H1 (cell line): ENCODE results near the gene USP30. TPM values are rescaled to one million over a fixed set of nuclear protein-coding genes. Genes with fewer than 3 reads are reported as not detected.

Source experiments
- USF2 ChIP-seq: IDR thresholded peaks from 2 replicates; pipeline ENCODE4 v1.6.1; 2011; ENCODE audit warnings: low read length, improper control_type of control experiment
- polyA plus RNA-seq, 7 experiments: library from polyadenylated mRNA; depleted of rRNA in 3 of 7; stranded (reverse) in 5 of 7; unstranded in 2 of 7; fragments of >200 nt in 5 of 7; fragments of 200-250 nt in 2 of 7; gene quantifications; 1 replicate in 5 of 7; 2 replicates in 1 of 7; 4 replicates in 1 of 7; pipeline versions ENCODE4 v1.2.1 to v1.2.3, GENCODE V29; 2011 to 2013; ENCODE audit warnings: missing spikeins in 2 of 7, mixed read lengths in 2 of 7
- total RNA-seq: library from RNA; stranded (reverse); fragmentation: NEBNext Ultra II Directional; extraction: Animal tissue kit (Norgen Biotek cat#: 25700); gene quantifications from 2 replicates; pipeline ENCODE4 v1.2.1, GENCODE V29; 2021

Gene USP30
- total and polyA plus RNA-seq, 2 of the 8 experiments (the other 6 are each of a cell fraction or from before 2014, with no cell fraction given), result 7.0 to 12.2 TPM

- TF ChIP-seq USF2, result no peak
- TF ChIP-seq, all 59 proteins: peak for 0
These were observed 50.1 kb downstream of the USP30 start (continued) for GRCh38 chr12:109102491-109102890.
